ENCODE data around the gene LRRC75B.

The LRRC75B gene

DNA sequence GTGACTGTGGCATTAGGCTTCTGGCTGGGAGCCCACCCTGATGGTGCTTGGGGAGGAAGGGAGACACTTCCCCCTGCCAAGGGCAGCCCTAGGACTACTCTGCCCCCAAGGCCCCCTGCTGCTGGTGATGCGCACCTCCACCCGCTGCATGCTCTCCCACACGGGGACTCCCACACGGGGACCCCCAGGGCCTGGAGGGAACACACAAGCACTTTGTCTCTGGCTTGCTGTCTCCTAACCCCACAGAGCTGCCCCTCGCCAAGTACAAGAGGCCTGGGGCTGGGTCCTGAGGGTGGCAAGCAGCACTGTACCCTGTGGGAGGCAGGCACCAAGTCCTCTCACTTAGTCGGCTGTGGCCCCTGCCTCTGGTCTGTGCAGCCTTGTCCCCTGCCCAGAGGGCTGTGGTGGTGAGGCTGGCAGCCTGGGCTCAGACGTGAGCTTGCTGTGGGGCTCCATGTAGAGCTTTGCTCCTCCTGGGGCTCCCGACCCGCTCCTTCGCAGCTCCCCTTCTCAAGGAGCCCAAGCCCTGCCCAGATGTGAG is 7.9 kb downstream of the LRRC75B start:
- DNase-seq = peak; percentile 20

DNA sequence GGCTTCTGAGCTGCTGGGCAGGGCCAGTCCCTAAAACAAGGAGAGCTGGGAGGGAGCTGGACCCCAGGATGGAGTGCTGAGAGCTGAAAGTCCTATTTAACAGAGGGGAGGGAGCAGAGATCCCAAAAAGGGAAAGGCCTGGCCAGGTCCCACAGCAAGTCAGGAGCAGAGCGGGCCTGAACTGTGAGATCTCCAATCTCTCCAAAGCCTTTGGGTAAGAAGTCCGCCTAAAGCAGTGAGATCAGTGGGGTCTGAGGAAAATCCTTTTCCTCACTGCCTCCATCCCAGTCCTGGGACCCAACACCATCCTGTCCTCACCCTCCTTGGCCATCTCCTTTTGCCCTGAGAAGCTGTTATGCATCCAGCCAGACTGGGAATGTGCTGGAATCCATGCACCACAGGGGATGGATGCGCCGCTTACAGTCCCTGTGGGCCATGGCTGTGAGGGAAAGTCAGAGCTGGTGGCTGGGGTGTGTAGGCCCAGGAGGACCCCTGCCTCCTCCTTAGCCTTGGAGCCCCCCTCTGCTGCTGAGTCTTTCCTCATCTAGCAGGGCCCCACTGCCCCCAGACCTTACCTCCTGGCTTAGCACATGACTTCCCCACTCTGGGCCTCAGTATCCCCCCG is 8.6 kb downstream of the LRRC75B start:
- no peak for DNase-seq

DNA sequence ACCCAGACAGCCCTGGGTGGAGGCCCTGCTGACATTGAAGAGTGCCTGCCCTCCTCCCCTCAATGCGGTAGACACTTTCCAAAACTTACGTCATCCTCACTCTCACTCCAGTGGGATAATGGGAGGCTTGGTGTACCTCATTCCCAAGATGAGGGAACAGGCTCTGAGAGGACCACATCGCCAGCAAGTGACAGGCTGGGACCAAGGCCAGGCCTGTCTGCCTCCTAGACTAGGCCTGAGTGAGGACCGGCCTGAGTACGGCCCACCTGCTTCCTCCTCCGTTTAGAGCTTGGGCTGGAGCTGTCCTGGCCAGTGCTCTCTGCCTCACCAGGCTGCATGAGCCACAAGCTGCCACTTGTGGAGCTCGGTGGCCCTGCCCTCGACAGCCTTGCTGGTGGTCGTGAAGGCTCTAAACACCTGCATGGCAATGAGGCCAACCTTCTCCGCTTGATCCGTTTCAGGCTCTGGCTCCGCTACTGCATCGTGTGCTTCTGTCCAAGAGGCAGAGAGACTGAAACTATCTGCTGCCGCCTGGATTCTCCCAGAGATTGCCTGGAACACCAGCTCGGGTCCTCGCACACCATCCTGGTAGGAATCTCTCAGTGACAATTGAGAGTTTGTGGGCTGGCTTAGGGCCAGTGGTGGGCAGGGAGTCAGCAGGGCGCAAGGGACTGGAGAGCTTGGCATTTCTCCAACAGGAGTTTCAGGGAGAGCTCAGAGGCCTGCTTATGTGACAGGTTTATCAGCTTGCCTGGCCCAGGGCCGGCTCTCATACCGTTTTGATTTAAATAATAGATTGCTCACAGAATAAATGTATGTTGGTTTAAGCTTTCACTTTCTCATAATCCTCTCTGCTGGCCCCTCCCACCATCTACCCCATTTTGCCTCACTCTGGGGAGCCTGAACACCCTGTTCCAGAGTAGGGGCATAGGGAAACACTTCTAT is 9.4 kb downstream of the LRRC75B start:
- peak; percentile 42 for DNase-seq

DNA sequence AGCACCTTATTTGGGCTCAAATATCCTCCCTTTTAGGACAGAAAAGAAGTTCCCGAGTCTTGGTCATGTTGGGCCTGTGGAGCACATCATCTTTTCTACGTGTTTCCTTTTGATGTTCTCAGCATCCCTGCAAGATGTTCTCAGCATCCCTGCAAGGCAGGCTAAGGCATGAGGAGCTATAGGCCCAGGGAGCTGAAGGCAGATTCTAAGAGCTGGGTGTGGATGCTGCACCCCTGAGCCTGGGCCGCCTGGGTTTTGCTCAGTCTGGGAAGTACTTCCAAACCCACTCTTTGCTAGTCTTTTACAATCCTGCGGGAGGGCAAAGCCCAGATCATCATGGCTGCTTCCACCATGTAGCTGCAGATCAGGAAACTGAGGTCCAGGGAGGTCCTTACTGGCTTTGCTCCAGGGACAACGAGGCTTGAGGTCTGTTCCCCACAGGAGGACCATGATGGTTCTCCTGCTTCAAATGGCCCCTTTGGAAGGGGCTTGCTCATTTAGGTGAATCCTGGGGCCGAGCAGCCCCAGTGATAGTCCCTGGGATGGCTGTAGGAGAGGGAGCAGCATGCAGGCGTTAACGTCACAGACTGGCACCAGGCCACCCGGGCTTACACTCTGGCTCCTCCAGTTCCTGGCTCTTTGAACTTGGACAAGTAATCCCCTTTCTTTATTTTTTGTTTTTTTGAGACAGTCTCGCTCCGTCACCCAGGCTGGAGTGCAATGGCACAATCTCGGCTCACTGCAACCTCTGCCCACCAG is 10.6 kb downstream of the LRRC75B start:
- DNase-seq = peak; percentile 19

DNA sequence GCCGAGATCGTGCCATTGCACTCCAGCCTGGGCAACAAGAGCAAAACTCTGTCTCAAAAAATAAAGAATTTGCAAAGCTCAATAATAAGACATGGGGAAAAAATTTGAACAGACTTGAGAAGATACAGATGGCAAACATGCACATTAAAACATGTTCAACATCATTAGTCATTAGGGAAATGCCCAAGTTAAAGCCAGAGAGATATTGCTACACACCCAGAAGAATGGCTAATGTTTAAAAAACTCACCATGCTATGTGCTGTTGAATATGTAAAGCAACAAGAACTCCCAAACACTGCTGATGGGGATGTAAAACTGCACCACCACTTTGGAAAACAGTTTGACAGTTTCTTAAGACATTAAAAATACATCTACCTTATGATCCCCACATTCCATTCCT is 12.6 kb downstream of the LRRC75B start:
- DNase-seq = no peak

DNA sequence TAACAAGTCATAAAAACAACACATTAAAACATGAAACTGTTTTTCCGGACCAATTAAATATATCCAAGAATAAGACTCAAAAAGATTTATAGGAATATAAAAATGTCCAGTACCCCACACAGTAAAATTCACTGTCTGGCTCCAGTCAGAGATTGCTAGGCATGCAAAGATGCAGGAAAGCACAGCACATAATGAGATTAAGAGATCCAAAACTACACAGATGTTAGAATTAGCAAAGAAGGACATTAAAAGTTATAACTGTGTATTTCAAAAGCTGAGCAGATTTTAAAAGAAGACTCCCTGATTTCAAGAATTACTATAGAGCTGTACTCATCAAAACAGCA is 13.6 kb downstream of the LRRC75B start:
- DNase-seq = no peak

DNA sequence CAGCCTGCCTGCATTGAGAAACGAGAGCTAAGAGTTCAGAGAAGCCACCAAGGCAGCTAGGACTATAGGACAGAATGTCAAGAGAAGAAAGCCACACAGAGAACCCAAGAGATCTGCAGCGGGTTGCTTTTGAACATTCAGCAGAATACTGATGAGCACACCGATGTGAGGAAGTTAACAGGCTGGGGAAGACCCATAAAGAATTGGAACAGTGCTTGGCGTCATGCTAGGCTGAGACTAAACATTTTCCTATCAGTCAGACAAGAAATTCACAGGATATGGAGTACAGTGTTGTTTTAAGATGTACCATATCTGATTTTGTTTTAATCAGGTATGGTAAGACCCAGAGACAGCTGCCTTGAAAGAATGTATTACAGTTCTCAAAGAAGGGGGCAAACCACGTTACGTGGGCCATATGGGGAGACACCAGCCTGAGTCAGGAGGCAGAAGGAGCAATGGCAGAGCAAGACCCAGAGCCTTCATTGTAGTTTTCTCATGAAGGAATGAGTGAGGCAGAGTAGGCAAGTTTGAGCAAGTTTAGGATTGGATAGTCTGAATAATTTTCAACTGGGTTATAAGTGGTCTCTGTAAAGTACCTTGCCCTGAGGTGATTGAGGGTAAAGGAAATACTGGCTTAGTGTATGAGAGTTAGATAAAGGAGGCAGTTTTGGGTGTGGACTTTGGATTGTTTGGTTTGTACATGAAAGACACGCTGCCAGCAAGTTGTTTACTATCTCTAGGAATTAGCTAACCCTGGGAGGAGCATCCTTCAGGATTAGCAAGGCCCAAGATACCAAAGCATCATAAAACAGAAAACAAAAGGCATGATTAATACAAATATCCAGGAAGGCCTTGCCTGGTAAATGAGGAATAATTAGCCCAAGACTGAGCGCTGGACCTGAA is 14.3 kb downstream of the LRRC75B start:
- DNase-seq = no peak

DNA sequence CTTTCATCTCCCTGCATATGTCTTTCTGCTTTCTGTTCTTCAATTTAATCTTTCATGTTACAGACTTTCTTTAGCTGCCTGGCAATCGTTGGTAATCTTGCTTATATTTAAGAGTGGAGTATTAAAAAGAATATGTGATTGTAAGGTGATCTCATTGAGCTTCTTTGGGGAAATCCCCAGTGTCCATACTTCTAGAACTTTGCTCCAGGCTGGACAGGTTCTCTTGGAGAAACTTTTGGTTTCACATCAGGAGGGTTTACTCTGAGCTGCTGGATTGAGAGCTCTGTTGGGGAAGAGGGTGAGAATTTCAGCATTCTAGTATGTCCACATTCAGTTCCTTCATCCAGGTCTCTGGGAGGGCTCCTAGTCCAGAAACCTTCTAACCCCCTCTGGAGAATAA is 16.1 kb downstream of the LRRC75B start:
- no peak for DNase-seq

DNA sequence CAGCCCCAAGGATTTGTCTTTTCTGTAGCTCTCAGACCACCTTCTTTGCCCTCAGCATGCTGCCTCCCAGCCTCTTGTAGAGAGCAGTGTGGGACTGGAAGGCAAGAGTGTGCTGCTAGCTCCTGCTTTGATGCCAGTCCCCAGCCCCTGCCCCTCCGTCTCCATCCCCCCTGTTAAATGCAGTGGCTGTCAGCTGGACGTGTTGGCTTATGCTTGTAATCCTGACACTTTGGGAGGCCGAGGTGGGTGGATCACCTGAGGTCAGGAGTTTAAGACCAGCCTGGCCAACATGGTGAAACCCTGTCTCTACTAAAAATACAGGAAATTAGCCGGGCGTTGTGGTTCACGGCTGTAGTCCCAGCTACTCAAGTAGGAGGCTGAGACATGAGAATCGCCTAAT is 21.6 kb downstream of the LRRC75B start:
- DNase-seq = no peak

DNA sequence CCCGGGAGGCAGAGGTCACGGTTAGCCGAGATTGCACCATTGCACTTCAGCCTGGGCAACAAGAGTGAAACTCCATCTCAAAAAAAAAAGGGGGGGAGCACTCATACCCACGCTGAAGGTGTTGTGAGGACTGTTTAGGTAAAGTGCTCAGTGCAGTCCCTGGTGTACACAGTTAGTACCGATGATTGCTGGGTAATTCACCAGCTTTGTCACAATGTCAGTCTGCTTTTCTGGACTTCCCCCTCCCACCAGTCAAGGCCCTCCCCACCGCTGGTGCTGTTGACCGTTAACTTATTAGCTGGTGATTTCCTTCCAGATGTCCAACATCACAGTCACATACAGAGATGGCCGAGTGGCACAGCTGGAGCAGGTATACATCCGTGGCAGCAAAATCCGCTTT is 25.2 kb downstream of the LRRC75B start:
- DNase-seq = no peak

DNA sequence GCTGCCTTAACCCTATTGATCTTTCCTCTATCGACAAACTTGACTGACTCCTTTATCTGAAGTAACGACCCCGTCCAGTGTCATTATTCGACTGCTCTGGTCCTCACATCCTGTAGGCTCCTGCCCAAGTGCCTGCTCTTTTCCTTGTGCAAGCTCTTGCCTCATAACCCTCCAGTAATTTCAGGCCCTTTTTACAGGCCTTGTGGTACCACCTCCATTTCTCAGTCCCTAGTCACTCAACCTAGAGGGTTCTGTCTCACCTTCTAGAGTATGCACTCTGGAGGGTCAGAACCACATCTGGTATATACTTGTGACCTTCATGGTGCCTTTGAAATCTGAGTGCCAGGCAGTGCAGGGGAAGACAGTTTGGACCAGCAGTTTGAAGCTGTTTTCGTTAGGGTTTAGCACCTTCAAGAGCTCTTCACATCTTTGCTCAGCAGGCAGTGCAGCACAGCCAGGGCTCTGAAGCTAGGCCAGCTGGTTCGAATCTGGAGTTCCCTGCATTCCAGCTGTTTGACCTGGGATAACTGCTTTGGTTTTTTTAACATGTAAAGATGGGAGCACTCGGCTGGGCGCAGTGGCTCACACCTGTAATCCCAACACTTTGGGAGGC is 25.9 kb downstream of the LRRC75B start:
- DNase-seq = no peak

DNA sequence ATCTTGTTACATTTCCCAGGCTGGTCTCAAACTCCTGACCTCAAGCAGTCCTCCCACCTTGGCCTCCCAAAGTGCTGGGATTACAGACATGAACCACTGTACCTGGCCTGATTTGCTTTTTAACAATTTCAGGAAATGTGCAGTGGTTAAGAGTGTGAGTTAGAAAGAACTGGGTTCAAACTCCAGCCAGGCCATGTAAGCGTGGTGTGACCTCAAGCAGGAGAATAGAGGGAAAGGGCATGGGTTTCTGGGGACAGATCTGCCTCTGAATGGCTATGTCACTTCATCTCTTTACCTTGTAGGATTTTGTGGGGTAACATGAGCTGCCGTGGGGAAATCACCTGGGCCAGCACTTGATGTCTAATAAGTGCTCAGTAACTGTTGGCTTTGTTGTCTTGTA is 27.8 kb downstream of the LRRC75B start:
- no peak for DNase-seq

DNA sequence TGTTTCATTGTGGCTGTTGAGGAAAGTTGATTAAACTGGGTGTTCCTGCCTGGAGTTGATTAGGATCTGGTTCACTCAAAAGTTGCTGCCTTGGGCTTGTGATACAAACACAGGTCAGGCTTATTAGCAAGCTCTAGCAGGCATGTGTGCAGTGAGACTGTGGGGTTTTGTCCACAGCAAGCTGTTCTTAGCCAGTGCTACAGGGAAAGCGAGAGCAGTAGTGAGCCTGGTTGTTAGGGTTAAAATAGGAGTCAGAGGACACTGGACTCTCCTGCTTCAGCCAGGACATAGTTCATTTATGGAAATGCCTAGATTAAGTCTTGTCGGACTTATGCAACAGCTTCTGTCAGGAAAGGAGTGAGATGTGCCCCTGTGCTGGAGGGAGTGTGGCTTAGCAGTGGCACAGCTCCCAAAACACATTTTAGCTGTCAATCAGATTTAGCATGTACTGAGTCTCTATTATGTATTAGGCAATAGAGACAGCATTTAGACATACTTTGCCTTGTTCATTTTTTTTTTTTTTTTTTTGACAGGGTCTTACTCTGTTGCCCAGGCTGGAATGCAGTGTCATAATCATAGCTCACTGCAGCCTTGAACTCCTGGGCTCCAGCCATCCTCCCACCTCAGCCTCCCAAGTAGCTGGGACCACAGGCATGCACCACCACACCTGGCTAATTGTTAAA is 28.4 kb downstream of the LRRC75B start:
- no peak for DNase-seq

DNA sequence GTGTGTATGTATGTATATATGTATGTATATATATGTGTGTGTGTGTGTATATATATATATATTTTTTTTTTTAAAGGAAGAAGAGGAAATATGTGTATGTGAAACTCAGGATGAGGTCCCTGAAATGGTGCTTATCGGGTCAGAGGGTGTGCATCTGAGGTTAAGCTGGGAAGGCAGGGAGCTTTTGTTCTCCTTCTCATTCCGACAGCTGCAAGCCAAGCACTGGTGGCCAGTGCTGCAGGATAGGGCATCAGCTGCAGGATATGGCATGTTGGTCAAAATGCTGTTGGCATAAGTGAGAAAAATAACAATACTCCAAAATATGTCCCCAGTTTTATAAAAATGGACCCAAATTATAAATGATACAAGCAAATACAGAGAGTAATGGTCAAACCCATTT is 29.6 kb downstream of the LRRC75B start:
- no peak for DNase-seq

DNA sequence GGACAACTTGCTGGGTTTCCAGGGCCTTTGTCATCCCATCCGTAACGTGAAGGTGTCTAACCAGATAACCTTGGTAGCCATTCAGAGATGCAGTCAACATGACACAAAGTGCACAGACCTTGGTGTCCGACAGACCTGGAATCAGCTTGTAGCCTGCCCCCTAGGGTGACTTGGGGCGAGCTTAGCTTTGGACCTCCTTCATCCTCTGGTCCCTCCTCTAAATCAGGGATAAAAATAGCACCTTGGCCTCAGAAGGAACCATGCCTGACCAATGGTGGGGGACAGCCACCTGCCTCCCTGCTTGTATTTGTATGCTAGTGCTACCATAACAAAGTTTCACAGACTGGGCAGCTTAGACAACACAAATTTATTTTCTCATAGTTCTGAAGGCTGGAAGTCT is 33.4 kb downstream of the LRRC75B start:
- DNase-seq = no peak

DNA sequence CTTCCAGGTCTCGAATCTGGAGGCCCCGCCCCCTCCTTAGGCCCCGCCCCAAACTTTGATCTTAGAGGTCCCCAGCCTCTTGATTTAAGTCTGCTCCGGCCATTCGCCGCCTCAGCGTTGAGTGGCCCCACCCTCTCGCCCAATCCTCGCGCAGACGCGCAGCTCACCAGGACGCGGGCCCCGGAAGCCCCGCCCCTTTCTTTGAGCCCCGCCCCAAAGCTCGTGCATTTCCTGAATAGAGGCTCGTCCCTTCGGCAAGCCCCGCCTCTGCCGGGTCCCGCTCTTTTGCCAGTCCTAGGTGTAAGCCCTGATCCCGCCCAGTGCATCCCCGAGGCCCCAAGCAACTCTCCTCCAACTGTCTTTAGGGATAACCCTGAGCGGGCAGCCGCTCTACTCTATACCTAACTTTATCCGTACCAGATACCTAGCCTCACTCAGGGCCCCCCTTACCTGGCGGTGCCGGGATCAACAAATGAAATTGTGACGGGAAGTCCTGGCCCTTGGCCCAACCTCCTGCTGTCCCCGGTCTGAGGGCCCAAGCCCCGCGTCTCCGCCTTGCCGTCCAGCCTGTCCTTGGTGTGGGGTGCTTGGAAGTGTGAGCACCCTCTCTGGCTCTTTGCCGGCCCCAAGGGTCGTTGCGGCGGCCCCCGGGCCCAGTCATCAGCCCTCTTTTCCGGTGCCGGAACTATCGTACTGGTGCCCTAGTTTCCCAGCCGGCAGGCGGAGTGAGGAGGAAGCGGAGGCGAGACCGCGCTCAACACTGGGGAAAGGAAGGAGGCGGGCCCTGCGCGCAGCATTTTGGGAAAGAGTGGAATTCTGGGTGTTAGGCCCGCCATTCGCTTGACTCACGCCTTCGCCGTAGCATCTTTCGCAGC is 37.5 kb downstream of the LRRC75B start, which contains the start of gene SNRPD3:
Gene SNRPD3, plus strand, starts transcription at position 835 of the 875 bp plus-strand sequence. CDS start 1,676 bp downstream, outside the sequence.
- peak; percentile 100 for DNase-seq

DNA sequence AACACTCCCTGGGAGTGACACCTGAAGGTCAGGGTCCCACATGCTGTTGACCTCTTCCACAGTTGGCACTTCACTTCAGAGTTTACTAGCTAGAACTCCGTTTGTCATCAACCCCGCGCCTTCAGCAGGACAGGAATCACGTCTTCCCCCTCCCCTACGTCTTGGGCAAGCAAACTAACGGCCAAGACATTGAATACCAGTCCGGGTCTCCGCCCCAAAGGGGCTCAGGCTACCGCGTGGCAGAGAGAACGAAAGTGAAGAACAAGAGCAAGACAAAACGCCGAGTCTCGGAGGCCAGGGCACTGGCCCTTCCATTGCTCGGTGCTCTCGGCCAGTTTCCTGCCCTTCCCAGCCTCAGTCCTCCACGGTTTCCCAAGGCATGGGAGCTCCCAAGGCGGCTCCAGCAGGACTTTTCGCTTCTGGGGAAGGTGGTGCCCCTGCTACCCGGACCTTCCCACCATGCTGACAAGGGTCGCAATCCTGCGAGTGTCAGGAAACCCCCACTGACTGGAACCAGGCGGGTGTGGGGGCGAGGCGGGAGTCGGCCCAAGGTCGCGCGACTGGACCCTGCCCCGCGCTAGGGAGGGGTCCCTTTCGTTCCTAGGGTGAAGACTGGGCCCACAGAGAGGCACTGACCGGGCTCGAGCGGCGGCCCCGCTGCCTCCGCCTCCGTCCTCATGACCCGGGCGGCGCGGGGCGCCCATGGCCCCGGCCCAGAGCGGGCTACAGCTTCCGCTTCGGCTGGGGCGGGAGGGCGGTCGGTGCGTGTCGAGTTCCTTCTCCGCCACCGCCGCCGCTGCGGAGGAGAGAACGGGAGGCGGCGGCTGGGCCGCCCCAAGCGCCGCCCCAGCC is 38.3 kb downstream of the LRRC75B start, which contains the start of gene GUCD1:
Gene GUCD1, minus strand, starts transcription at position 826 of the 852 bp plus-strand sequence. Its CDS starts 147 bp downstream, at position 679.
- DNase-seq = peak; percentile 51

DNA sequence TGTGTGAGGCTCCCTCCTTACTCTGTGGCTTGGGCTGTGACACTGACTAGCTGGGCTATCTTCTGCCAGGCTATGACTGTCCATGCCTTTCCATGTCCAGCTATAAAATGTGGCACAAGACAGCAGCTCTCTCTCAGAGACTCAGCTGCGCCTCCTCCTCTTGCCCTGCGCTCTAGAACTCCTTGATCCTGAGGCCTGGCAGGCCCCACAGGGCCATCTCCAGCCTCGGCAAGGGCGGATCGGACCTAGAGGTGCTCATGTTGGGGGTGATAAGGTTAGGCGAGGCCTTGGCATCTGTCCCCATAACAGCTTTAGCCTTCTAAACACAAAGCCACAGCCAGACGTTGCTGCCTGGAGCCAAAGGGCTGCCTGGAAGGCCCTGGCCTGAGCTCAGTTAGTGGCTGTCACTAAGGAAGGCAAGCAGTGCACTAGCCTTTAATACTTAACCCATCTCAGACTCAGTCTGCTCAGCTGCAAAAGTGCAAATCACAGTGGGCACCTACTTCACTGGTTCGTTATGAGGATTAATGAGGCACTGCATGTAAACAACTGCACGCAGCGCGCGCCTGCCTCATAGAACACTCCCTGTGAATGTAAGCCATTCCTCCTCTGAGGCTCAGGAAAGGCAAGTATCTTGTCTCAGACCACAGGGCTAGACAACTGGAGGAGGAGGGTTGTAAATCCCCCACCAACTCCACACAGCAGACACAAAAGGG is 39.1 kb downstream of the LRRC75B start:
- peak; percentile 34 for DNase-seq
